Uterus (tissue), 2 donors: ENCODE results near the gene OR6F1.

Experiments
- CTCF ChIP-seq, 4 experiments: fragments of 200-600 bp in 2 of 4; fragments of 450-650 bp in 2 of 4; sonication (generic) in 2 of 4; IDR thresholded peaks; one replicate each; pipeline ENCODE4 v1.5.1; 2016 to 2019; ENCODE audit warnings: antibody characterized with exemption in 4 of 4, mild to moderate bottlenecking in 2 of 4, moderate library complexity in 1 of 4
- POLR2A ChIP-seq, 2 donors: fragments of 450-650 bp; IDR thresholded peaks; one replicate each; pipeline ENCODE4 v1.6.1; 2016; ENCODE audit warnings: antibody characterized with exemption in 2 of 2, mild to moderate bottlenecking in 1 of 2, moderate library complexity in 1 of 2

GRCh38 chr1:247716546-247716945 lies at the start of gene OR6F1:
- TF ChIP-seq CTCF (IDR thresholded peaks at IDR 0.05) (no peak), POLR2A (IDR thresholded peaks at IDR 0.05) (no peak)
